Chondrocyte (in vitro differentiated cells): Measurements from ENCODE around the gene RFNG. TPM values are rescaled to one million over a fixed set of nuclear protein-coding genes. Genes with fewer than 3 reads are reported as not detected.

Experiments used
- DNase-seq: peaks from one replicate; pipeline ENCODE4 v3.0.0; 2021; ENCODE audit warnings: mixed read lengths, low spot score
- H3K27ac Mint-ChIP-seq: one replicate; pipeline ENCODE4 v1.8.0; 2021; ENCODE audit warnings: mild to moderate bottlenecking, moderate library complexity, mixed read lengths; ENCODE audit not compliant: unreplicated experiment
- H3K27me3 Mint-ChIP-seq: 2 replicates; pipeline ENCODE4 v1.8.0; 2021; ENCODE audit warnings: low read depth, mixed read lengths
- H3K36me3 Mint-ChIP-seq: 2 replicates; pipeline ENCODE4 v1.8.0; 2021; ENCODE audit warnings: low read depth, mixed read lengths
- H3K4me1 Mint-ChIP-seq: 2 replicates; pipeline ENCODE4 v1.8.0; 2021; ENCODE audit warnings: low read depth, mild to moderate bottlenecking, mixed read lengths
- H3K4me3 Mint-ChIP-seq: one replicate; pipeline ENCODE4 v1.8.0; 2021; ENCODE audit warnings: mild to moderate bottlenecking, moderate library complexity, mixed read lengths; ENCODE audit not compliant: unreplicated experiment
- H3K9me3 Mint-ChIP-seq: 2 replicates; pipeline ENCODE4 v1.8.0; 2021; ENCODE audit warnings: low read depth, mixed read lengths
- CTCF ChIP-seq: fragments of 200-600 bp; sonication (generic); IDR thresholded peaks from 2 replicates; pipeline ENCODE4 v1.5.0; 2021; ENCODE audit warnings: antibody characterized with exemption, mild to moderate bottlenecking, moderate library complexity
- total RNA-seq: library from RNA; stranded (reverse); gene quantifications from 3 replicates; pipeline ENCODE4 v1.2.1, GENCODE V29; 2021

RFNG gene
- total RNA-seq, 1 donor from 2014 or later: 47.4 TPM

GRCh38 chr17:82072827-82073226, 21.2 kb upstream of the RFNG start:
- H3K4me3 Mint-ChIP-seq: no peak overlapping the region
- H3K36me3 Mint-ChIP-seq: no peaks in the 10 kb centered on the region
- no peak for DNase-seq
- no peaks in the 10 kb centered on the region for H3K9me3 Mint-ChIP-seq
- no peak for TF ChIP-seq CTCF
- no peaks in the 10 kb centered on the region for H3K4me1 Mint-ChIP-seq
- H3K27me3 Mint-ChIP-seq: no peaks in the 10 kb centered on the region
- H3K27ac Mint-ChIP-seq: no peak overlapping the region

- no peak overlapping the region for H3K27ac Mint-ChIP-seq
- no peaks in the 10 kb centered on the region for H3K9me3 Mint-ChIP-seq
- TF ChIP-seq CTCF: no peak
- no peak for DNase-seq
- peaks cover 6% of the 10 kb centered on the region for H3K4me1 Mint-ChIP-seq
- no peak overlapping the region for H3K4me3 Mint-ChIP-seq
- no peaks in the 10 kb centered on the region for H3K36me3 Mint-ChIP-seq
- no peaks in the 10 kb centered on the region for H3K27me3 Mint-ChIP-seq
Measured at GRCh38 chr17:82070611-82071010, 19.0 kb upstream of the RFNG start.

- no peak for DNase-seq
- Mint-ChIP-seq H3K27me3 (no peaks in the 10 kb centered on the region), H3K27ac (peak within 1 kb of the TSS; percentile 45), H3K36me3 (no peaks in the 10 kb centered on the region), H3K4me1 (peaks cover 15% of the 10 kb centered on the region), H3K4me3 (peak within 1 kb of the TSS; percentile 66), H3K9me3 (no peaks in the 10 kb centered on the region)
- TF ChIP-seq CTCF: no peak
Measured at GRCh38 chr17:82065638-82066303, 14.2 kb upstream of the RFNG start, which contains the start of gene DUS1L. TSS of gene DUS1L (minus strand) at chr17:82065804. CDS start at chr17:82065059, 745 bp downstream.

GRCh38 chr17:82065193-82065637, 13.6 kb upstream of the RFNG start:
- no peak for TF ChIP-seq CTCF

GRCh38 chr17:82064433-82065192, 13.0 kb upstream of the RFNG start:
- no peak for DNase-seq
- Mint-ChIP-seq H3K36me3 (peaks cover 2% of the 10 kb centered on the region), H3K27ac (no peak overlapping the region), H3K4me3 (peak overlapping the region; percentile 64), H3K4me1 (peaks cover 15% of the 10 kb centered on the region), H3K9me3 (no peaks in the 10 kb centered on the region), H3K27me3 (no peaks in the 10 kb centered on the region)
- no peak for TF ChIP-seq CTCF

More at GRCh38 chr17:82065193-82065637, 13.6 kb upstream of the RFNG start:
- Mint-ChIP-seq H3K27ac (no peak overlapping the region), H3K4me3 (peak overlapping the region; percentile 64), H3K4me1 (peaks cover 15% of the 10 kb centered on the region), H3K36me3 (peaks cover under 1% of the 10 kb centered on the region), H3K9me3 (no peaks in the 10 kb centered on the region), H3K27me3 (no peaks in the 10 kb centered on the region)
- no peak for DNase-seq
